Effector memory CD8-positive, alpha-beta T cell (primary cell): ENCODE data around the gene ANTXR1.

Experiments
- ATAC-seq: fragments of 150-1000 bp; cut with Tn5 transposase; replicated peaks from 2 replicates; pipeline ENCODE4 v1.10.0; 2021; ENCODE audit warnings: mild to moderate bottlenecking, moderate library complexity
- DNase-seq, 3 experiments: peaks; one replicate each; pipeline ENCODE4 v3.0.0; 2021
- H3K27ac Mint-ChIP-seq, 2 donors: one replicate each; pipeline ENCODE4 v1.8.0; 2022; ENCODE audit warnings: mild to moderate bottlenecking in 2 of 2, mixed read lengths in 2 of 2, moderate library complexity in 2 of 2
- H3K27me3 Mint-ChIP-seq, 2 donors: one replicate each; pipeline ENCODE4 v1.8.0; 2022; ENCODE audit warnings: mixed read lengths in 2 of 2
- H3K36me3 Mint-ChIP-seq: one replicate; pipeline ENCODE4 v1.8.0; 2022; ENCODE audit warnings: mild to moderate bottlenecking, moderate library complexity, mixed read lengths; ENCODE audit not compliant: insufficient read depth
- H3K4me1 Mint-ChIP-seq, 2 donors: one replicate each; pipeline ENCODE4 v1.8.0; 2022; ENCODE audit warnings: low read depth in 2 of 2, mixed read lengths in 2 of 2
- H3K4me3 Mint-ChIP-seq, 2 donors: one replicate each; pipeline ENCODE4 v1.8.0; 2022; ENCODE audit warnings: mild to moderate bottlenecking in 2 of 2, mixed read lengths in 2 of 2, moderate library complexity in 2 of 2
- H3K9me3 Mint-ChIP-seq, 2 donors: one replicate each; pipeline ENCODE4 v1.8.0; 2022; ENCODE audit warnings: mixed read lengths in 2 of 2

The ANTXR1 gene

DNA sequence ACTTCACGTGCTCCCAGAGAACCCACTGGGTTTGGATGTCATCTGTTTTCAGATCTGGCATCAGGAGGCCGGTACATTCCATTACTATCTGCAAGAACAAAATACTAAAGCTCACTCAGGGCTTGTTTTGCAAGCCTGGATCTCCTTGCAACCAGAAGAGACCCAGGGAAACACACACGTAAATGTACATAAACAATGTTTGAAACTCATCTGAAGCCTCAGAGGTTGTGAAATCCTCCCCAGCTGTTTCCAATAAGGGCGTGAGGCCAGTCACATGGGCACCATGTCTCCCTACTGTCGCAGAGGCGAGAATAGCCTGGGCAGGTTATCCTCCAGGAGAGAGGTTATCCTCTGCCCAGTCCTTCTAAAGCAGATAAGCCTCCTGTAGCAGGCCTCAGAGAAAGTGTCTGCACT lies 187.1 kb downstream of the ANTXR1 start:
- Mint-ChIP-seq H3K27me3 (peaks cover 7 to 9% of the 10 kb centered on the region in 2 donors), H3K27ac (no peak overlapping the region), H3K36me3 (no peaks in the 10 kb centered on the region), H3K4me1 (no peaks in the 10 kb centered on the region), H3K9me3 (no peaks in the 10 kb centered on the region), H3K4me3 (no peak overlapping the region)
- no peak for ATAC-seq
- DNase-seq = no peak

DNA sequence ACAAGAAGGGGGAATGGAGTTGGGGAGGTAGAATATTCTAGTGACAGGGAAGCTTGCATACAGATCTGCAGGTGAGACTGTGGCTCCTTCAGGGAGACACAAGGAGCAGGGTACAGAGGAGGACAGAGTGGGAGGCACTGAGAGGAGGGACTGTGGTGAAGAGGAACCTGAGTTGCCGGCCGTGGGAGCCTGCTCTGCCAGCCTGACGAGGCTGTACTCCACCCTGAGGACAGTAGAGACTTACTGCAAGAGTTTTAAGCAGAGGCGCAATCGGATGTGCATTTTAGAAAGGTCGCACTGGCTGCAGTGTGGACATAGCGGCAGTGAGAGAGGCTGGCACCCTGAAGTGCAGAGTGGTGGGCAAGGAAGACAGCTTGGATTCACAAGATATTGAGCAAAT lies 188.3 kb downstream of the ANTXR1 start:
- no peaks in the 10 kb centered on the region for H3K36me3 Mint-ChIP-seq
- H3K27me3 Mint-ChIP-seq = peaks cover 7 to 9% of the 10 kb centered on the region in 2 donors
- DNase-seq (no peak), ATAC-seq (no peak)
- H3K4me3 Mint-ChIP-seq = no peak overlapping the region
- H3K9me3 Mint-ChIP-seq = no peaks in the 10 kb centered on the region
- no peaks in the 10 kb centered on the region for H3K4me1 Mint-ChIP-seq
- no peak overlapping the region for H3K27ac Mint-ChIP-seq

DNA sequence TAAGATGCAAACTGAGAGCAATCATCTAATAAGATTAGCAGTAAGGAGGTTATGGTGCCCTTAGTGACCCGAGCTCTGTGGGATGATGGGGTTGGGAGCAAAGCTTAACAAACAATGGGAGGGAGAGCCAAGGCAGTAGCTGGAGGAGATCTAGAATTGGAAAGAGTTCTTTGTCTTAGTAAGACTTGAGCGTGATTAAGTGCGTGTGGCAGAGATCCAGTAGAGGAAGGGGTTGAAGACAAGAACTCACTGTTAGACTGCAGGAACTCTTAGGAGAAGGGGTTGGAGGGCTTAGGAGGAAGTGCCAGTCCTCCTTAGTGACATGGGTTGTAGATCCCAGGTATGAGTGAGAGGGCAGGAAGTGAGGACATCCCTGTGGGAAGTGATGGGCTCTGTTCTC lies 189.3 kb downstream of the ANTXR1 start:
- Mint-ChIP-seq H3K36me3 (no peaks in the 10 kb centered on the region), H3K27ac (no peak overlapping the region), H3K27me3 (peaks cover 3 to 12% of the 10 kb centered on the region in 2 donors), H3K4me3 (no peak overlapping the region), H3K4me1 (no peaks in the 10 kb centered on the region), H3K9me3 (no peaks in the 10 kb centered on the region)
- DNase-seq (no peak), ATAC-seq (no peak)

DNA sequence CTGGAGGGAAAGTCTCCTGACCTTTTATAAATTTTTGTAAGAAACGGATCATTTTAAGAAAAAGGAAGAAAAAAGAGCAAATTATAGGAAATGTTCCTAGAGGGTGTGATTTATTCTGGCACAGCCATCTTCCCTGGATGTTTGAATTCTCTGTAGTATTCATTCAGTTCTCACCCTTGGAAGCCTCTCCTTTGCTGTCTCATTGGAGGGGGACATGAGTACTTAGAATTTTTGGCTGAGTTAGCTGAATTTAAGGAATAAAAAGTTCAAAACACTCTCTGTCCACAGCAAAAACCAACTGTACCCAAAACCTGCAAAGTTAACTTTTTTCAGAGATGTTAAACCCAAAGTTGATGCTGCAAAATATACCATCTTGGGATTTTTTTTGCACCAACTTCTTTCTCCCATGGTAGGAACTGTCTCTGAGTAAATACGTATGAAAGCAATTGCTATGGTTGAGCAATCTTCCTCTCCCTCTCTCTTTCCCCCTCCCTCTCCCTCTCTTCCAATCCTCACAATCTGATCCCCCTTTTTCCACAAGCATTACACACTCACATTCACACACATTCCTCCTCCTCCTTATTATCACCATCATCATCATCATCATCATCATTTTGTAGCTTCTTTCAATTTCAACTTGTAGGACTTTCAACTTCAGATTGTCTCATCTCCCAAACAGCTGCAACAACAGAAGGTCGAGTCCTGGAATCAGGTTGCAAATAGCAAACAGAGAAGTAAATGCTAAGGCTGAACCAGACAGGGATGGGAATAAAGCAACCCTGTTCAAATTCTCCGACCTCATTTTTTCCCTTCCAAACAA lies 190.4 kb downstream of the ANTXR1 start:
- Mint-ChIP-seq H3K27me3 (peaks cover 11 to 19% of the 10 kb centered on the region in 2 donors), H3K27ac (no peak overlapping the region), H3K9me3 (no peaks in the 10 kb centered on the region), H3K36me3 (no peaks in the 10 kb centered on the region), H3K4me3 (no peak overlapping the region), H3K4me1 (no peaks in the 10 kb centered on the region)
- ATAC-seq (no peak), DNase-seq (no peak)

DNA sequence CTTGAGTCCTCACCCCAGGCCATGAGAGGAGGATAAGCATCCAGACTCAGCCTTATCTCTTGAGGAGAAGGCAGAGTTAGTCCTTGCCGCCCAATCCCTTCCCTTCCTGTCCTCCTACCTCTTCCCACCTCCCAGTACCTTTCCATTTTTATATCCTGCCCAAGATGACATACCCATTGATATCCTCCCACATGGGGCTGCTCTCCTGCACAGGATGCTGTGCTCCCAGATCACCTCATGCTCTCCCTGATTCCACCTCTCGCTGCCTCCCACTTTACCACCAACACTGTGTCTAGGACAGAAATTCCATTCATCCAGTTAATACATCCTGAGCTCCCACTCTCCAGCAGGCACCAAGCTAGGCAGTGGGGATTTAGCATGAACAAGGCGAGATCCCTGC lies 191.7 kb downstream of the ANTXR1 start:
- Mint-ChIP-seq H3K9me3 (no peaks in the 10 kb centered on the region), H3K4me3 (no peak overlapping the region), H3K27me3 (peaks cover 11 to 19% of the 10 kb centered on the region in 2 donors), H3K36me3 (no peaks in the 10 kb centered on the region), H3K27ac (no peak overlapping the region), H3K4me1 (no peaks in the 10 kb centered on the region)
- no peak for ATAC-seq
- no peak for DNase-seq

DNA sequence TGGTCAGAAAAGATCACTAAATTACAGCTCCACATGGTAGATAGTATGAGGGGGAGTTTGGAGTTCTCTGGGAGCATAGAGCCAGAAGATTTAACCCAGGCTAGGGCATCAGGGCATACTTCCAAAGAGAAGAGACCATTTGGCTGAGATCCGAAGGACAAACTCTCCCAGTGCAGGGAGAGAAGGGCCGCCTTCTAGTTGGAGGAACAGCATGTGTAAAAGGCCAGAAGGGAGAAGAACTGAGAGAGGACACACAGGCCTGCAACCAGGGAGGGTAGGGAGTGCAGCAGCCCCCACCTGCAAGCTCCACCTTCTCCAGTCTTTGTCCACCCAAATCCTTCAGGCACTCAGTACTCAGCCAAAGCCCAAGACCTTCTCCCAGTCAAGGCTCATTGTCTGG lies 192.1 kb downstream of the ANTXR1 start:
- H3K9me3 Mint-ChIP-seq = no peaks in the 10 kb centered on the region
- no peaks in the 10 kb centered on the region for H3K36me3 Mint-ChIP-seq
- ATAC-seq = no peak
- H3K4me1 Mint-ChIP-seq = no peaks in the 10 kb centered on the region
- H3K4me3 Mint-ChIP-seq = no peak overlapping the region
- H3K27me3 Mint-ChIP-seq = peaks cover 11 to 19% of the 10 kb centered on the region in 2 donors
- no peak overlapping the region for H3K27ac Mint-ChIP-seq
- no peak for DNase-seq

DNA sequence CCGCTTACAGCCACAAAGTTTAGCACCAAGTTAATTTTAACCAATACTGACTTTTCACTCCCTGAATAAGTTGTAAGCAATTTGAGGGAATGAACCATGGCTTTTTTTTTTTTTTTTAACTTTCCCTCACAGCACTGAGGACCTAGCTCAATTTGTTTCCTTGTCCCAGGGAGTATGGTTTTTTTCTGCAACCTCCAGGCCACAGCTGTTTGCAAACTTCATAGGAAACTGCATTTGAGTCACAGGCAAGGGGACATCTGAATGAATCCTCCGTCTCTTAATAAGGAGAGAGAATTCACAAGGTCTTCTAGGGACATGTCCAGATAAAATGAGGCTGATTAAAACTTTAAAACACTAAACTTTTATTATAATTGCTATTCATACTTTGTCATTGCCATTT lies 192.5 kb downstream of the ANTXR1 start:
- ATAC-seq (no peak), DNase-seq (no peak)
- Mint-ChIP-seq H3K4me1 (no peaks in the 10 kb centered on the region), H3K36me3 (no peaks in the 10 kb centered on the region), H3K27ac (no peak overlapping the region), H3K4me3 (no peak overlapping the region), H3K9me3 (no peaks in the 10 kb centered on the region), H3K27me3 (peaks cover 11 to 19% of the 10 kb centered on the region in 2 donors)

DNA sequence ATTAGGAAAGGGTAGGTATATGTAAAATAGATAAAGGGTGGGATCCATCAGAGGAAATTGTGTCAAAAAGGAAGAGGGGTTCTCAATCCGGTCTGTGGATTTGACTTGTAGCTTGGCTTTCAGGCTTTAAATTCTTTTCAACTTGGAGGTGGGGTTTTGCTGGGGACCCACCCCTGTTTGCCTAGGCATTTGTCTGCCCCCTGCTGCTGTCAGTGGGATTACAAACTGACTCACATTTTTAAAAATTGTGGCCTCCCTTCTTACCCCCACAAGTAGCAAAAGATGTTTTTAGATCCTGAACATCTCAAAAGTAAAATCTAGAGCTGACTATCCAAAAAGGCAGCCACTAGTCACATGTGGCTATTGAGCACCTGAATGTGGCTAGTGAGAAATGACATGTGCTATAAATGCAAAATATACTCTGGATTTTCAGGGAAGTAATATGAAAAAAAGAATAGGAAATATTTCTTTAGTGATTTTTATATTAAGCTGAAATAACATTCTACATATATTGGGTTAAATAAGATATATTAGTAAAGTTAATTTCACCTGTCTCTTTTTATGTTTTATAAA lies 195.1 kb downstream of the ANTXR1 start:
- no peaks in the 10 kb centered on the region for H3K9me3 Mint-ChIP-seq
- no peaks in the 10 kb centered on the region for H3K36me3 Mint-ChIP-seq
- DNase-seq (no peak), ATAC-seq (no peak)
- no peak overlapping the region for H3K27ac Mint-ChIP-seq
- no peaks in the 10 kb centered on the region for H3K4me1 Mint-ChIP-seq
- H3K4me3 Mint-ChIP-seq = no peak overlapping the region
- H3K27me3 Mint-ChIP-seq = peaks cover 11 to 19% of the 10 kb centered on the region in 2 donors

DNA sequence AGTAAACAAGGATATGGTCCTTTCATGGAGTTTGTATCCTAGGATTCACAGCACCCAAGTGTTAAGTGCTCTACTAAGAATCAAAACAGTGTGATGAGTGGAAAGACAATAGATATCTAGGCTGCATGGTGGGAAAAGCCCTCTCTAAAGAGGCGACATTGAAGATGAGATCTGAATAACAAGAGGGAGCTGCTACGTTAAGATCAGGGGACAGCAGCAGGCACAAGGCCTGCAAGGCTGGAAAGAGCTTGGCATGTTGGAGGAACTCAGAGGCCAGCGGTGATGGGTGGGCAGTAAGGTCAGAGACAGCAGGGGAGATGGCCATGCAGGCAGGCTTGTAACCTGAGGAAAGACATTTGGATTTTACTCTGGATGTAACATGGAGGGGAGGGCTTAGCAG lies 196.5 kb downstream of the ANTXR1 start:
- Mint-ChIP-seq H3K9me3 (no peaks in the 10 kb centered on the region), H3K27me3 (peaks cover 15 to 21% of the 10 kb centered on the region in 2 donors), H3K4me1 (no peaks in the 10 kb centered on the region), H3K27ac (no peak overlapping the region), H3K4me3 (no peak overlapping the region), H3K36me3 (no peaks in the 10 kb centered on the region)
- DNase-seq (no peak), ATAC-seq (no peak)

DNA sequence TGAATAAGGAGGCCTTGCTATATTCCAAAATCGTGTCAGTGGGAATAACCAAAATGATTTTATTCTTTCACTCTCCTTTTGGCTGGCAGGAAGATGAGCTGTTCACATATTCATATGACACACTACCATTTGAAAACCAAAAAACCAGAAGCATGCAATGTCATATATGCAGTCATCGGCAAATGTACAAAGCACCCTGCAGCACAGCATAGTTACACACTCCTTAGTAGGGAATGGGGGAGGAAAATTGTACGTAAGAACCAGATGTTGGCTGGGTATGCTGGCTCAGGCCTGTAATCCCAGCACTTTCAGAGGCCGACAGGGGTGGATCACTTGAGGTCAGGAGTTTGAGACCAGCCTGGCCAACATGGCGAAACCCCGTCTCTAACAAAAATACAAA lies 197.4 kb downstream of the ANTXR1 start:
- peaks cover 22 to 24% of the 10 kb centered on the region in 2 donors for H3K27me3 Mint-ChIP-seq
- DNase-seq (no peak), ATAC-seq (no peak)

DNA sequence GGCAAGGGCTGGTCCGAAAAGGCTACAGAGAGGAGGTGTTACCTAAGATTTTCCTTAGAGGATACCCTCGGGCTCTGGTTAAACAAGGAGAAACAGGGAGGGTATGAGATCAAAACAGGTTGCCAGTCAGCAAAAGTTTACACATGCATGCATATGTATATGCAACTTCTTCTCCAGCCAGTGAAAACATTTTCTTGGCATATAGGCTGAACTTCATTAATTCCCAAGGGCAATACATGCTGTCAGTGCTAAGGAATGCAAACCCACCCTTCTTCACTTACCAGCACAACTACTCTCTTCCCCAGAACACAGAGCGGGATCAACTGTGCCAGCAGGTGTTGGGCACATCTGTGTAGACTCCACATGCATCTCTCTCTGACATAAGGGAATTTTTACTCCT lies 198.1 kb downstream of the ANTXR1 start:
- H3K4me1 Mint-ChIP-seq = peaks cover 0 to 1% of the 10 kb centered on the region in 2 donors
- H3K36me3 Mint-ChIP-seq = no peaks in the 10 kb centered on the region
- H3K9me3 Mint-ChIP-seq = no peaks in the 10 kb centered on the region
- no peak overlapping the region for H3K4me3 Mint-ChIP-seq
- H3K27me3 Mint-ChIP-seq = peaks cover 28 to 31% of the 10 kb centered on the region in 2 donors
- DNase-seq = no peak
- ATAC-seq = no peak
- no peak overlapping the region for H3K27ac Mint-ChIP-seq

More for the DNA sequence above, 197.4 kb downstream of the ANTXR1 start:
- Mint-ChIP-seq H3K36me3 (no peaks in the 10 kb centered on the region), H3K9me3 (no peaks in the 10 kb centered on the region), H3K4me1 (no peaks in the 10 kb centered on the region), H3K4me3 (no peak overlapping the region), H3K27ac (no peak overlapping the region)

DNA sequence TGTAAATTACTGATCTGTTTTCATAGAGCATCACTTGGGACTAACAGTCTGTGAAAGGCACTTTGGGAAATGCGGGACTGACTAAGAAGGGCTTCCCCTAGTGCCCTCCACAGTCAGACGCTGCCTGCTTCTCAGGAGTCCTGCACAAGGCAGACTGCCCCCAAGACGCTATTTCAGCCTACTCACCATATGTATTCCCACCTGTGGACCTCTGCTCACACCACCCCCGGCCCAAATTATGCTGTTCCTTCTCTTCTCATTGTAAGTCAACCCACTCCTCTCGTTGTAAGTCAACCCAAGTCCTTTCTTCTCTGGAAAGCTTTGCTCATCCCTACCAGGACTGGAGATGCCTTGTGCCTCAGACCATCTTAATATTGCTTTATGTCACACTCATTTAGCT lies 198.7 kb downstream of the ANTXR1 start:
- Mint-ChIP-seq H3K9me3 (no peaks in the 10 kb centered on the region), H3K27ac (no peak overlapping the region), H3K4me3 (no peak overlapping the region), H3K4me1 (peaks cover 0 to 1% of the 10 kb centered on the region in 2 donors), H3K27me3 (peaks cover 30 to 37% of the 10 kb centered on the region in 2 donors), H3K36me3 (no peaks in the 10 kb centered on the region)
- no peak for DNase-seq
- no peak for ATAC-seq

DNA sequence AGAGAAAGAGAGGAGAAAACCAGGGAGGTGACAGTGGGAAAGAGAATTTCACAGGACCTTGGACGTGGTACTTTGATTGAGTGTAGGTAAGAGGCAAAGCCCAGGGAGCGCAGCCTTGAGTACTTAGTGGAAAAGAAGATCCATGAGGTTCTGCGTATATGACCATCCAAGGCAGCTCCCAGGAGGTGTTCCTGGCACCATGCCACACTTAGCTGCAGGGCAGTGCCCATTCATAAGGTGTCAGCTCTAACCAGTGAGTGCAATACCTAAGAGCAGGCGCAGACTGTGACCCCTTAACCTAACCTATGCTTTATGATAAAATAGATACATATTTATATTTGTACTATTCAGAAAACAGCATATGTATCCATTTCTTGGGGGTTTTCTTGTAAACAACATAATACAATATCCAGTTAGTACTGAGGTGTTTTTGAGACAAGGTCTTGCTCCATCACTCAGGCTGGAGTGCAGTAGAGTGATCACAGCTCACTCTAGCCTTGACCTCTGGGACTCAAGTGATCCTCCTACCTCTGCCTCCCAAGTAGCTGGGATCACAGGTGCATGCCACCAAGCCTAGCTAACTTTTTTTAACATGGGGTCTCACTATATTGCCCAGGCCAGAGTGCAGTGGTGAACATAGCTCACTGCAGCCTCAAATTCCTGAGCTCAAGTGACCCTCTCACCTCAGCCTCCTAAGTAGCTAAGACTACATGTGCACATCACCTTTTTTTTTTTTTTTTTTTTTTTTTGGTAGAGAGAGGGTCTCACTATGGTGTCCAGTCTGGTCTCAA lies 199.5 kb downstream of the ANTXR1 start:
- peaks cover 0 to 1% of the 10 kb centered on the region in 2 donors for H3K4me1 Mint-ChIP-seq
- no peaks in the 10 kb centered on the region for H3K9me3 Mint-ChIP-seq
- ATAC-seq (no peak), DNase-seq (no peak)
- no peak overlapping the region for H3K4me3 Mint-ChIP-seq
- no peaks in the 10 kb centered on the region for H3K36me3 Mint-ChIP-seq
- no peak overlapping the region for H3K27ac Mint-ChIP-seq
- peaks cover 29 to 37% of the 10 kb centered on the region in 2 donors for H3K27me3 Mint-ChIP-seq
